HEK293 (cell line): ENCODE results near the gene C4orf51.

ENCODE experiments used
- CTCF ChIA-PET: fragments of 350-600 bp; formaldehyde crosslinking; extraction: SDS; loops from one replicate; lab custom pipeline; 2021; ENCODE audit warnings: antibody characterized with exemption; lab: Yijun Ruan, JAX
- POLR2A ChIA-PET: fragments of 300-600 bp; formaldehyde crosslinking; extraction: SDS; loops from one replicate; lab custom pipeline; 2020; ENCODE audit warnings: antibody characterized with exemption, inconsistent platforms; lab: Yijun Ruan, JAX
- H3K27ac ChIP-seq: fragments of 200-500 bp; sonication (Bioruptor generic); 2 replicates; pipeline ENCODE4 v1.5.1; 2014; ENCODE audit warnings: low read depth, low read length, control low read depth, inconsistent platforms; ENCODE audit errors: extremely low read depth
- H3K36me3 ChIP-seq, 2 experiments: fragments of 200-500 bp in 1 of 2; sonication (Bioruptor generic) in 1 of 2; 1 replicate in 1 of 2; 2 replicates in 1 of 2; pipeline ENCODE4 v1.5.1; 2014 to 2017; ENCODE audit warnings: inconsistent platforms in 2 of 2, low read length in 2 of 2; ENCODE audit not compliant: control insufficient read depth in 2 of 2, insufficient read depth in 1 of 2
- H3K4me1 ChIP-seq: fragments of 200-500 bp; sonication (Bioruptor generic); 2 replicates; pipeline ENCODE4 v1.5.1; 2014; ENCODE audit warnings: mild to moderate bottlenecking, low read length, inconsistent platforms; ENCODE audit not compliant: control insufficient read depth, insufficient read depth
- H3K4me3 ChIP-seq: 2 replicates; pipeline ENCODE4 v1.5.1; 2011; ENCODE audit warnings: low read depth, mild to moderate bottlenecking, control low read depth, low read length, moderate library complexity
- H3K9me3 ChIP-seq: fragments of 200-500 bp; sonication (Bioruptor generic); 2 replicates; pipeline ENCODE4 v1.5.1; 2014; ENCODE audit warnings: low read depth, low read length, inconsistent platforms; ENCODE audit not compliant: control insufficient read depth, insufficient read depth
- GLIS1 ChIP-seq: fragments of 450-650 bp; formaldehyde crosslinking; IDR thresholded peaks from 2 replicates; pipeline ENCODE4 v1.5.1; 2016; ENCODE audit warnings: missing biosample characterization, missing genetic modification characterization
- HOXA7 ChIP-seq: sonication (generic); formaldehyde crosslinking; IDR thresholded peaks from 2 replicates; pipeline ENCODE4 v1.8.1; 2022; ENCODE audit warnings: missing genetic modification reagents, borderline replicate concordance
- INSM2 ChIP-seq: fragments of 450-650 bp; formaldehyde crosslinking; IDR thresholded peaks from 2 replicates; pipeline ENCODE4 v1.5.1; 2016; ENCODE audit warnings: missing biosample characterization, missing genetic modification characterization
- KLF1 ChIP-seq: fragments of 450-650 bp; formaldehyde crosslinking; IDR thresholded peaks from 2 replicates; pipeline ENCODE4 v1.5.1; 2016; ENCODE audit warnings: missing biosample characterization, missing genetic modification characterization
- KLF7 ChIP-seq: fragments of 450-650 bp; formaldehyde crosslinking; IDR thresholded peaks from 2 replicates; pipeline ENCODE4 v1.5.1; 2016; ENCODE audit warnings: missing biosample characterization, missing genetic modification characterization, borderline replicate concordance
- KLF8 ChIP-seq: fragments of 450-650 bp; formaldehyde crosslinking; IDR thresholded peaks from 2 replicates; pipeline ENCODE4 v1.5.1; 2016; ENCODE audit warnings: missing biosample characterization, missing genetic modification characterization
- RBAK ChIP-seq: fragments of 450-650 bp; formaldehyde crosslinking; IDR thresholded peaks from 2 replicates; pipeline ENCODE4 v1.5.1; 2016; ENCODE audit warnings: missing biosample characterization, missing genetic modification characterization
- TCF7L2 ChIP-seq: IDR thresholded peaks from 2 replicates; pipeline ENCODE4 v1.6.1; 2011; ENCODE audit warnings: low read depth, mild to moderate bottlenecking, inconsistent platforms, low read length, moderate library complexity, borderline replicate concordance
- YY1 ChIP-seq: fragments of 450-650 bp; formaldehyde crosslinking; IDR thresholded peaks from 2 replicates; pipeline ENCODE4 v1.5.1; 2018; ENCODE audit warnings: missing biosample characterization, missing genetic modification characterization
- ZBTB21 ChIP-seq: fragments of 450-650 bp; formaldehyde crosslinking; IDR thresholded peaks from 2 replicates; pipeline ENCODE4 v1.5.1; 2017; ENCODE audit warnings: missing biosample characterization, missing genetic modification characterization
- ZFP37 ChIP-seq: fragments of 450-650 bp; formaldehyde crosslinking; IDR thresholded peaks from 2 replicates; pipeline ENCODE4 v1.5.1; 2016; ENCODE audit warnings: missing biosample characterization, missing genetic modification characterization
- ZFP41 ChIP-seq: fragments of 450-650 bp; formaldehyde crosslinking; IDR thresholded peaks from 2 replicates; pipeline ENCODE4 v1.5.1; 2016; ENCODE audit warnings: missing biosample characterization, missing genetic modification characterization, borderline replicate concordance
- ZNF146 ChIP-seq: fragments of 450-650 bp; formaldehyde crosslinking; IDR thresholded peaks from 2 replicates; pipeline ENCODE4 v1.5.1; 2016; ENCODE audit warnings: missing biosample characterization, missing genetic modification characterization
- ZNF211 ChIP-seq: fragments of 450-650 bp; formaldehyde crosslinking; IDR thresholded peaks from 2 replicates; pipeline ENCODE4 v1.5.1; 2016; ENCODE audit warnings: low read depth, missing biosample characterization, missing genetic modification characterization
- ZNF292 ChIP-seq: fragments of 450-650 bp; formaldehyde crosslinking; IDR thresholded peaks from 2 replicates; pipeline ENCODE4 v1.5.1; 2016; ENCODE audit warnings: low read depth, missing biosample characterization, missing genetic modification characterization, borderline replicate concordance
- ZNF324 ChIP-seq: fragments of 450-650 bp; formaldehyde crosslinking; IDR thresholded peaks from 2 replicates; pipeline ENCODE4 v1.5.1; 2016; ENCODE audit warnings: missing biosample characterization, missing genetic modification characterization
- ZNF354C ChIP-seq: fragments of 450-650 bp; formaldehyde crosslinking; IDR thresholded peaks from 2 replicates; pipeline ENCODE4 v1.5.1; 2016; ENCODE audit warnings: missing biosample characterization, missing genetic modification characterization, low read depth, borderline replicate concordance
- ZNF404 ChIP-seq: fragments of 450-650 bp; formaldehyde crosslinking; IDR thresholded peaks from 2 replicates; pipeline ENCODE4 v1.5.1; 2017; ENCODE audit warnings: missing biosample characterization, missing genetic modification characterization
- ZNF549 ChIP-seq: fragments of 450-650 bp; IDR thresholded peaks from 2 replicates; pipeline ENCODE4 v1.5.1; 2018; ENCODE audit warnings: missing biosample characterization, missing genetic modification characterization, mild to moderate bottlenecking, inconsistent platforms, moderate library complexity
- ZNF558 ChIP-seq: fragments of 450-650 bp; formaldehyde crosslinking; IDR thresholded peaks from 2 replicates; pipeline ENCODE4 v1.5.1; 2016; ENCODE audit warnings: missing biosample characterization, missing genetic modification characterization
- ZNF571 ChIP-seq: fragments of 450-650 bp; formaldehyde crosslinking; IDR thresholded peaks from 2 replicates; pipeline ENCODE4 v1.5.0; 2017; ENCODE audit warnings: missing biosample characterization, missing genetic modification characterization
- ZNF596 ChIP-seq: fragments of 450-650 bp; IDR thresholded peaks from 2 replicates; pipeline ENCODE4 v1.5.0; 2018; ENCODE audit warnings: missing biosample characterization, mild to moderate bottlenecking, missing genetic modification characterization, moderate library complexity
- ZNF600 ChIP-seq: fragments of 450-650 bp; formaldehyde crosslinking; IDR thresholded peaks from 2 replicates; pipeline ENCODE4 v1.5.1; 2016; ENCODE audit warnings: missing biosample characterization, missing genetic modification characterization
- ZNF654 ChIP-seq: fragments of 450-650 bp; formaldehyde crosslinking; IDR thresholded peaks from 2 replicates; pipeline ENCODE4 v1.5.1; 2016; ENCODE audit warnings: low read depth, missing biosample characterization, missing genetic modification characterization
- ZNF768 ChIP-seq: fragments of 450-650 bp; formaldehyde crosslinking; IDR thresholded peaks from 2 replicates; pipeline ENCODE4 v1.5.1; 2018; ENCODE audit warnings: missing biosample characterization, mild to moderate bottlenecking, missing genetic modification characterization
- ZSCAN18 ChIP-seq: fragments of 450-650 bp; formaldehyde crosslinking; IDR thresholded peaks from 2 replicates; pipeline ENCODE4 v1.5.1; 2016; ENCODE audit warnings: missing biosample characterization, missing genetic modification characterization
- TF ChIP-seq, protein P1 (sequence below): fragments of 450-650 bp; IDR thresholded peaks from 2 replicates; pipeline ENCODE4 v1.5.1; 2018; ENCODE audit warnings: missing biosample characterization, missing genetic modification characterization
- TF ChIP-seq, protein P2 (sequence below): fragments of 450-650 bp; formaldehyde crosslinking; IDR thresholded peaks from 2 replicates; pipeline ENCODE4 v1.5.1; 2017; ENCODE audit warnings: missing biosample characterization, missing genetic modification characterization
- TF ChIP-seq, protein P3 (sequence below): sonication (generic); formaldehyde crosslinking; IDR thresholded peaks from 2 replicates; pipeline ENCODE4 v1.8.1; 2022; ENCODE audit warnings: mild to moderate bottlenecking, moderate library complexity, missing genetic modification reagents

The C4orf51 gene

GRCh38 chr4:145734576-145735346, 54.8 kb downstream of the C4orf51 start:
- Histone ChIP-seq H3K9me3 (no peaks in the 10 kb centered on the region), H3K4me1 (no peaks in the 10 kb centered on the region), H3K4me3 (no peak overlapping the region), H3K27ac (no peak overlapping the region), H3K36me3 (no peaks in the 10 kb centered on the region)
- ChIA-PET POLR2A (no interaction called here), CTCF (no interaction called here)
- TF ChIP-seq KLF8 (tag by site-specific recombination): no peak
- TF ChIP-seq ZNF324: no peak
- TF ChIP-seq, protein P1, sequence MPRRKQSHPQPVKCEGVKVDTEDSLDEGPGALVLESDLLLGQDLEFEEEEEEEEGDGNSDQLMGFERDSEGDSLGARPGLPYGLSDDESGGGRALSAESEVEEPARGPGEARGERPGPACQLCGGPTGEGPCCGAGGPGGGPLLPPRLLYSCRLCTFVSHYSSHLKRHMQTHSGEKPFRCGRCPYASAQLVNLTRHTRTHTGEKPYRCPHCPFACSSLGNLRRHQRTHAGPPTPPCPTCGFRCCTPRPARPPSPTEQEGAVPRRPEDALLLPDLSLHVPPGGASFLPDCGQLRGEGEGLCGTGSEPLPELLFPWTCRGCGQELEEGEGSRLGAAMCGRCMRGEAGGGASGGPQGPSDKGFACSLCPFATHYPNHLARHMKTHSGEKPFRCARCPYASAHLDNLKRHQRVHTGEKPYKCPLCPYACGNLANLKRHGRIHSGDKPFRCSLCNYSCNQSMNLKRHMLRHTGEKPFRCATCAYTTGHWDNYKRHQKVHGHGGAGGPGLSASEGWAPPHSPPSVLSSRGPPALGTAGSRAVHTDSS: no peak
- no peak for TF ChIP-seq RBAK (tag by site-specific recombination)
- TF ChIP-seq ZNF654: no peak
- TF ChIP-seq, protein P2, sequence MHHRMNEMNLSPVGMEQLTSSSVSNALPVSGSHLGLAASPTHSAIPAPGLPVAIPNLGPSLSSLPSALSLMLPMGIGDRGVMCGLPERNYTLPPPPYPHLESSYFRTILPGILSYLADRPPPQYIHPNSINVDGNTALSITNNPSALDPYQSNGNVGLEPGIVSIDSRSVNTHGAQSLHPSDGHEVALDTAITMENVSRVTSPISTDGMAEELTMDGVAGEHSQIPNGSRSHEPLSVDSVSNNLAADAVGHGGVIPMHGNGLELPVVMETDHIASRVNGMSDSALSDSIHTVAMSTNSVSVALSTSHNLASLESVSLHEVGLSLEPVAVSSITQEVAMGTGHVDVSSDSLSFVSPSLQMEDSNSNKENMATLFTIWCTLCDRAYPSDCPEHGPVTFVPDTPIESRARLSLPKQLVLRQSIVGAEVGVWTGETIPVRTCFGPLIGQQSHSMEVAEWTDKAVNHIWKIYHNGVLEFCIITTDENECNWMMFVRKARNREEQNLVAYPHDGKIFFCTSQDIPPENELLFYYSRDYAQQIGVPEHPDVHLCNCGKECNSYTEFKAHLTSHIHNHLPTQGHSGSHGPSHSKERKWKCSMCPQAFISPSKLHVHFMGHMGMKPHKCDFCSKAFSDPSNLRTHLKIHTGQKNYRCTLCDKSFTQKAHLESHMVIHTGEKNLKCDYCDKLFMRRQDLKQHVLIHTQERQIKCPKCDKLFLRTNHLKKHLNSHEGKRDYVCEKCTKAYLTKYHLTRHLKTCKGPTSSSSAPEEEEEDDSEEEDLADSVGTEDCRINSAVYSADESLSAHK (tag by site-specific recombination): no peak
- no peak for TF ChIP-seq ZNF146 (tag by site-specific recombination)
- no peak for TF ChIP-seq ZNF558
- no peak for TF ChIP-seq KLF1
- TF ChIP-seq ZNF596: no peak
- no peak for TF ChIP-seq KLF7 (tag by site-specific recombination)
- TF ChIP-seq ZNF571 (tag by site-specific recombination): no peak
- TF ChIP-seq YY1 (tag by site-specific recombination): no peak
- no peak for TF ChIP-seq ZNF600
- no peak for TF ChIP-seq ZNF768
- TF ChIP-seq INSM2 (tag by site-specific recombination): no peak
- TF ChIP-seq ZNF354C (tag by site-specific recombination): no peak

- Histone ChIP-seq H3K4me1 (no peaks in the 10 kb centered on the region), H3K27ac (no peak overlapping the region), H3K36me3 (no peaks in the 10 kb centered on the region), H3K4me3 (no peak overlapping the region), H3K9me3 (no peaks in the 10 kb centered on the region)
- ChIA-PET POLR2A (no interaction called here), CTCF (interaction anchor here (0.6 kb wide), 1 partner anchor 8 kb away, joined by 4 read pairs; no protein-coding TSS in a partner anchor)
- TF ChIP-seq ZNF404: no peak
- TF ChIP-seq ZBTB21 (tag by site-specific recombination): no peak
- TF ChIP-seq TCF7L2: no peak
- no peak for TF ChIP-seq ZNF146 (tag by site-specific recombination)
- no peak for TF ChIP-seq ZNF654
- no peak for TF ChIP-seq ZNF292 (tag by site-specific recombination)
- no peak for TF ChIP-seq KLF7 (tag by site-specific recombination)
- TF ChIP-seq ZNF549 (tag by site-specific recombination): no peak
- TF ChIP-seq ZNF211: no peak
- no peak for TF ChIP-seq GLIS1 (tag by site-specific recombination)
- TF ChIP-seq ZFP37: no peak
- no peak for TF ChIP-seq ZFP41 (tag by site-specific recombination)
- no peak for TF ChIP-seq HOXA7 (CRISPR knock-in tag)
- TF ChIP-seq ZSCAN18 (tag by site-specific recombination): no peak
- TF ChIP-seq, protein P3, sequence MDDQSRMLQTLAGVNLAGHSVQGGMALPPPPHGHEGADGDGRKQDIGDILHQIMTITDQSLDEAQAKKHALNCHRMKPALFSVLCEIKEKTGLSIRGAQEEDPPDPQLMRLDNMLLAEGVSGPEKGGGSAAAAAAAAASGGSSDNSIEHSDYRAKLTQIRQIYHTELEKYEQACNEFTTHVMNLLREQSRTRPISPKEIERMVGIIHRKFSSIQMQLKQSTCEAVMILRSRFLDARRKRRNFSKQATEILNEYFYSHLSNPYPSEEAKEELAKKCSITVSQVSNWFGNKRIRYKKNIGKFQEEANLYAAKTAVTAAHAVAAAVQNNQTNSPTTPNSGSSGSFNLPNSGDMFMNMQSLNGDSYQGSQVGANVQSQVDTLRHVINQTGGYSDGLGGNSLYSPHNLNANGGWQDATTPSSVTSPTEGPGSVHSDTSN (CRISPR knock-in tag): no peak
Measured at GRCh38 chr4:145735347-145735675, 55.4 kb downstream of the C4orf51 start.
